ENCODE data around the gene KCNG4. TPM values are rescaled to one million over a fixed set of nuclear protein-coding genes. Genes with fewer than 3 reads are reported as not detected.

The KCNG4 gene
- total RNA-seq, 1 donor from 2014 or later: not detected

DNA sequence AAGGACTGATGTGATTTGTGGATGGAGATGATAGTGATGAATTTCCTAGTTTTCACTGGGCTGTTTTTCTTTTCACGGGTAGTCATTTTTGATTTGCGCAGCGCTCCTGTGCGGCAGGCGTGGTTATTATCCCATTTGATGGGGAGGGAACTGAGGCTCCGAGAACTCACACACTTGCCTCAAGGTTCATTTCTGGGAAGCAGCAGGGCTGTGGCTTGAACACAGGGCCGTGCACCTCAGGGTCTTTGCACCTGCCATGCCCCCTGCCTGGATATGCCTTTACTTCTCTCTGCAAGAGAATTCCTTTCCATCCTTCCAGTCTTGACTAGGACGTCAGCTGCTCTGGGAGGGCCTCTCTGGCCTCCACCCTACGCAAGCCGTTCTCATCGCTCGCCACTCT lies 38.5 kb upstream of the KCNG4 start:
- Mint-ChIP-seq H3K4me1 (peaks cover 30% of the 10 kb centered on the region), H3K27me3 (ENCODE audit: insufficient read depth, low read depth) (peaks cover 9% of the 10 kb centered on the region), H3K36me3 (no peaks in the 10 kb centered on the region), H3K27ac (no peak overlapping the region), H3K4me3 (no peak overlapping the region), H3K9me3 (no peaks in the 10 kb centered on the region)
- peaks cover 9% of the 10 kb centered on the region for H3K4me1 ChIP-seq
- H3K27me3 ChIP-seq: no peaks in the 10 kb centered on the region
- no peak overlapping the region for H3K4me3 ChIP-seq
- no peaks in the 10 kb centered on the region for H3K9me3 ChIP-seq (ENCODE audit: low read depth)
- H2AFZ ChIP-seq (replicated peaks): no peak overlapping the region
- H3K79me2 ChIP-seq (ENCODE audit: low read depth): no peaks in the 10 kb centered on the region
- H3K9ac ChIP-seq: no peak overlapping the region
- no peaks in the 10 kb centered on the region for H3K36me3 ChIP-seq
- H4K20me1 ChIP-seq (ENCODE audit: low read depth): no peaks in the 10 kb centered on the region
- no peak for DNase-seq (ENCODE audit: low spot score)
- no peak overlapping the region for H3K4me2 ChIP-seq
- H3F3A ChIP-seq (ENCODE audit: low read depth): no peaks in the 10 kb centered on the region
- TF ChIP-seq, protein P1, sequence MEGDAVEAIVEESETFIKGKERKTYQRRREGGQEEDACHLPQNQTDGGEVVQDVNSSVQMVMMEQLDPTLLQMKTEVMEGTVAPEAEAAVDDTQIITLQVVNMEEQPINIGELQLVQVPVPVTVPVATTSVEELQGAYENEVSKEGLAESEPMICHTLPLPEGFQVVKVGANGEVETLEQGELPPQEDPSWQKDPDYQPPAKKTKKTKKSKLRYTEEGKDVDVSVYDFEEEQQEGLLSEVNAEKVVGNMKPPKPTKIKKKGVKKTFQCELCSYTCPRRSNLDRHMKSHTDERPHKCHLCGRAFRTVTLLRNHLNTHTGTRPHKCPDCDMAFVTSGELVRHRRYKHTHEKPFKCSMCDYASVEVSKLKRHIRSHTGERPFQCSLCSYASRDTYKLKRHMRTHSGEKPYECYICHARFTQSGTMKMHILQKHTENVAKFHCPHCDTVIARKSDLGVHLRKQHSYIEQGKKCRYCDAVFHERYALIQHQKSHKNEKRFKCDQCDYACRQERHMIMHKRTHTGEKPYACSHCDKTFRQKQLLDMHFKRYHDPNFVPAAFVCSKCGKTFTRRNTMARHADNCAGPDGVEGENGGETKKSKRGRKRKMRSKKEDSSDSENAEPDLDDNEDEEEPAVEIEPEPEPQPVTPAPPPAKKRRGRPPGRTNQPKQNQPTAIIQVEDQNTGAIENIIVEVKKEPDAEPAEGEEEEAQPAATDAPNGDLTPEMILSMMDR (IDR thresholded peaks at IDR 0.05): no peak
- TF ChIP-seq EZH2 (IDR thresholded peaks at IDR 0.05) (no peak), EZH2phosphoT487 (IDR thresholded peaks at IDR 0.05) (no peak)
- no peak overlapping the region for H3K27ac ChIP-seq

DNA sequence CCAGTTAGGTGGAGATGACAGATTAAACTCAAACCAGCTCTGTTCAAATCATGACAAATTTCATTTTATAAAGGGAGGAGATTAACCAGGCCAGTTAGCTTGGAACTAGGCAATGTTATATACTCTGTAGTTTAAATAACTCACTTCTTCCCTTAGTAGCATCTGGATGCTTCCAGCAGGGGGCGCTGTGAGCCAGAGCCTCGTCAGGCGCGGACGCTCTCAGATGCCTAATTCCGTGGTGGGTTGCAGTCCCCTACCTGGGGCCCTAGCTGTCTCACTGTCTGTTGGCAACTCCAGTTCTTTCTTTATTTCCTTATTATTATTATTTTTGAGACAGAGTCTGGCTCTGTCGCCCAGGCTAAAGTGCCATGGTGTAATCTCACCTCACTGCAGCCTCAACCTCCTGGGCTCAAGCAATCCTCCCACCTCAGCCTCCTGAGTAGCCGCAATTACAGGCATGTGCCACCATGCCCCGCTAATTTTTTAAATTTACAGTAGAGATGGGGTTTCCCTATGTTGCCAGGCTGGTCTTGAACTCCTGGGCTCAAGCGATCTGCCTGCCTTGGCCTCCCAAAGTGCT lies 37.5 kb upstream of the KCNG4 start:
- peaks cover 9% of the 10 kb centered on the region for H3K4me1 ChIP-seq
- H3K4me3 ChIP-seq: no peak overlapping the region
- H3K9me3 ChIP-seq (ENCODE audit: low read depth): no peaks in the 10 kb centered on the region
- no peak overlapping the region for H3K9ac ChIP-seq
- H3F3A ChIP-seq (ENCODE audit: low read depth): no peaks in the 10 kb centered on the region
- TF ChIP-seq, protein P1 (IDR thresholded peaks at IDR 0.05): peak; percentile 97
- no peak for TF ChIP-seq EZH2phosphoT487 (IDR thresholded peaks at IDR 0.05)
- TF ChIP-seq EZH2 (IDR thresholded peaks at IDR 0.05): no peak
- peaks cover 7% of the 10 kb centered on the region for H3K27me3 Mint-ChIP-seq (ENCODE audit: insufficient read depth, low read depth)
- H3K4me2 ChIP-seq: no peak overlapping the region
- H3K27me3 ChIP-seq: no peaks in the 10 kb centered on the region
- no peaks in the 10 kb centered on the region for H3K36me3 Mint-ChIP-seq
- H3K79me2 ChIP-seq (ENCODE audit: low read depth): no peaks in the 10 kb centered on the region
- no peaks in the 10 kb centered on the region for H4K20me1 ChIP-seq (ENCODE audit: low read depth)
- peak; percentile 84 for DNase-seq (ENCODE audit: low spot score)
- no peak overlapping the region for H3K27ac ChIP-seq
- H3K4me1 Mint-ChIP-seq: peaks cover 24% of the 10 kb centered on the region
- no peaks in the 10 kb centered on the region for H3K9me3 Mint-ChIP-seq
- H3K27ac Mint-ChIP-seq: no peak overlapping the region
- H2AFZ ChIP-seq (replicated peaks): no peak overlapping the region
- no peak overlapping the region for H3K4me3 Mint-ChIP-seq
- H3K36me3 ChIP-seq: no peaks in the 10 kb centered on the region

DNA sequence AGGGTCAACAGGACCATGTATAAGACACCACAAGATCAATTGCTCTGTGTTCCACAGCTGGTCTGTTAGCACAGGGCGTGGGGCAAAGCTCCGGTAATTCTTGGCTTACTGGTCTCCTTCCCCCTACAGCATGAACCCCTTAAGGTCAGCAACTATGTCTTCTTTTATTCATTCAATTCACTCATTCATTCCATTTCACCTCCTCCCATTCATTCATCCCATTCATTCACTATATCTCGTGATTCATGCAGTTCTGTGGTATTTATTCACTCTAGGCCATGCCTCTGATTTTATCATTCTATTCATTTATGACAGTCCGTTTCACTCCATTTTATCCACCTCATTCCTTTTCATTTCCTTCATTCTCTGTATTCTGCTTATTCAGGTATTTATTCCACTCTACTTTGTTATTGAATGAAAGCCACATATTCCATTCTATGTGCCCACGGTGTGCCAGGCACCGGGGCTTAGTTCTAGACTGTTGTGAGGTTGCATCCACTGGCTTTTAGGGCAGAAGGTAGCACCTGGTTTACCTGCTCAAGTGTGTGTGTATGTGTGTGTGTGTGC lies 35.9 kb upstream of the KCNG4 start:
- no peaks in the 10 kb centered on the region for H3K9me3 ChIP-seq (ENCODE audit: low read depth)
- H3K79me2 ChIP-seq (ENCODE audit: low read depth): no peaks in the 10 kb centered on the region
- H3K36me3 ChIP-seq: no peaks in the 10 kb centered on the region
- Mint-ChIP-seq H3K4me1 (peaks cover 21% of the 10 kb centered on the region), H3K4me3 (no peak overlapping the region), H3K36me3 (no peaks in the 10 kb centered on the region), H3K9me3 (no peaks in the 10 kb centered on the region), H3K27me3 (ENCODE audit: insufficient read depth, low read depth) (peaks cover 6% of the 10 kb centered on the region), H3K27ac (no peak overlapping the region)
- DNase-seq (ENCODE audit: low spot score): no peak
- H3K4me2 ChIP-seq: no peak overlapping the region
- no peak overlapping the region for H3K27ac ChIP-seq
- H2AFZ ChIP-seq (replicated peaks): no peak overlapping the region
- H3K27me3 ChIP-seq: no peaks in the 10 kb centered on the region
- no peaks in the 10 kb centered on the region for H3F3A ChIP-seq (ENCODE audit: low read depth)
- TF ChIP-seq, protein P1 (IDR thresholded peaks at IDR 0.05): no peak
- TF ChIP-seq EZH2phosphoT487 (IDR thresholded peaks at IDR 0.05): no peak
- TF ChIP-seq EZH2 (IDR thresholded peaks at IDR 0.05): no peak
- H3K4me1 ChIP-seq: peaks cover 9% of the 10 kb centered on the region
- H3K4me3 ChIP-seq: no peak overlapping the region
- no peak overlapping the region for H3K9ac ChIP-seq
- H4K20me1 ChIP-seq (ENCODE audit: low read depth): no peaks in the 10 kb centered on the region

All from neural progenitor cell (in vitro differentiated cells).